ENCODE measurements around the gene RAI1. TPM values are rescaled to one million over a fixed set of nuclear protein-coding genes. Genes with fewer than 3 reads are reported as not detected.

RAI1 gene
- total and polyA plus RNA-seq, 10 of the 15 experiments (the other 5 are each of a cell fraction or from before 2014, with no cell fraction given): 0.66 to 37.7 (median 6.0) TPM

GRCh38 chr17:17857496-17857895 lies 176.2 kb downstream of the RAI1 start:
- TF ChIP-seq SMC3 (IDR thresholded peaks at IDR 0.05; ENCODE audit: borderline replicate concordance, low read length): no peak
- no peak for TF ChIP-seq RELB (IDR thresholded peaks at IDR 0.05; ENCODE audit: low read depth)
- no peak for TF ChIP-seq LARP7 (IDR thresholded peaks at IDR 0.05)
- TF ChIP-seq ZBTB4 (CRISPR knock-in tag; IDR thresholded peaks at IDR 0.05): no peak
- TF ChIP-seq BCL3 (IDR thresholded peaks at IDR 0.05; ENCODE audit: borderline replicate concordance, insufficient read depth, low read depth, low read length, poor library complexity, severe bottlenecking): no peak
- no peak for TF ChIP-seq GABPA (IDR thresholded peaks at IDR 0.05; ENCODE audit: low read depth)
- no peak for DNase-seq (ENCODE audit: low read depth, low spot score)
- Histone ChIP-seq H3K27me3 (replicated peaks in 1 of 2; ENCODE audit: control insufficient read depth in 2 of 2, insufficient read depth in 2 of 2, low read length in 1 of 2) (no peaks in the 10 kb centered on the region), H3K9me3 (replicated peaks; ENCODE audit: control insufficient read depth, insufficient read depth, low read length) (no peaks in the 10 kb centered on the region), H3K4me3 (no peak overlapping the region), H2AFZ (ENCODE audit: control insufficient read depth, low read depth, low read length) (no peak overlapping the region), H3K27ac (ENCODE audit: control insufficient read depth, insufficient read depth) (no peak overlapping the region), H3K9ac (ENCODE audit: control insufficient read depth, insufficient read depth, low read length) (no peak overlapping the region), H3K4me2 (ENCODE audit: control insufficient read depth, insufficient read depth) (no peak overlapping the region), H3K79me2 (ENCODE audit: control insufficient read depth, insufficient read depth, low read length) (no peaks in the 10 kb centered on the region), H4K20me1 (ENCODE audit: control insufficient read depth, insufficient read depth) (no peaks in the 10 kb centered on the region; the same call in 1 of the 2 replicates), H3K4me1 (ENCODE audit: control insufficient read depth, insufficient read depth, low read length) (peaks cover 7% of the 10 kb centered on the region), H3K36me3 (ENCODE audit: control insufficient read depth in 2 of 2, insufficient read depth in 2 of 2, low read length in 1 of 2) (no peaks in the 10 kb centered on the region)
- FAIRE-seq: no peak
- POLR2A ChIA-PET: no interaction called here
- in situ Hi-C loops (cut with MboI) (no loop called here), intact Hi-C loops (cut with micrococcal nuclease; ENCODE audit: unreplicated experiment) (no loop called here)
- WGBS (ENCODE audit: insufficient coverage, insufficient replicate concordance, low lambda C conversion rate, missing lambda C conversion rate): 58% methylated on average over 4 of the region's 4 CpGs
- RAD21 ChIA-PET (ENCODE audit: unreplicated experiment): no interaction called here
- CTCF ChIA-PET: interaction anchor here (1.4 to 10.6 kb wide), 2 partner anchors 45 to 176 kb away, joined by 4 to 86 read pairs; no protein-coding TSS in a partner anchor
- BruUV-seq (replicated peaks): no TSS peak
- SMC1A ChIA-PET (ENCODE audit: uncharacterized antibody, unreplicated experiment): interaction anchor here (0.6 to 1.0 kb wide), 3 partner anchors 19 to 177 kb away, joined by 3 to 4 read pairs (median 3); no protein-coding TSS in a partner anchor
- ATAC-seq: no peak
